Hippocampal formation (tissue), 2 donors: ENCODE results near the gene DIP2C.

ENCODE experiments used
- DNase-seq, 2 donors: peaks; one replicate each; lab custom pipeline; 2025; lab: John Stamatoyannopoulos, UW

Gene DIP2C

DNA sequence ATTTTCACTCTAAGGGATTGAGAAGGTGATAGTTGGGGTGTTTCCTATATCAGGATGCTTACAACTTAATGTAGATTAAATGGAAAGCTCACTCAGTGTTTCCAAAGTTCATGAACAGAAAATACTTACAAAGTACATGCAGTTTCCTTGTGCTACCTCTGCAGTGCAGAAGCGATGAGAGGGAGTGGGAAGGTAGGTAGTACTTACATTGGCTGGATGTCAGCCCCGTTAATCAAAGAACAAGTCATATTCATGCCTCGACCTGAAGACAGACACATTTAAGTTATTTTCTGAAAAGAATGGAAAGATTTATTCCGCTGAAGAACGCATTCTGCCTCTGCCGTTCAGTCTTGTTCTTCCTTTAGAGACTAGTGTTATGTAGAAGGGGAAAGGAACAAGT is 461.1 kb downstream of the DIP2C start:
- no peak for DNase-seq

DNA sequence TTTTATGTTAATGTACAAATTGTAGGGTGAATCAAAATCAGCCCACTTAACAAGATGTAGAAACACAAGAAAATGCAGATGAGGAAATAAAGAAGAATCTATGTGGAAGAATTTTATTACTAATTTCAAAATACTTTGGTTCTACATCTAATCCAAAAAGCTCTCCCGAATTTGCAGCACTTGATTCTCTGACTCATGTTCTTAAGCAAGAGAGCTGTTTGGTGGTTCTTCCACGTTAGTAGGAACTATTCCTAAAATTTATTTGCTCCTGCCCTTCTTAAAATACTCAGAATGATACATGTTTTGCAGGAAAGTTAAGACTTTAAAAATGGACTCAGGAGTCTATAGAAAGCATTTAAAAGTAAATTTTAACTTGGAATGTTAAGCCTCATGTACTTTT is 462.5 kb downstream of the DIP2C start:
- no peak for DNase-seq

DNA sequence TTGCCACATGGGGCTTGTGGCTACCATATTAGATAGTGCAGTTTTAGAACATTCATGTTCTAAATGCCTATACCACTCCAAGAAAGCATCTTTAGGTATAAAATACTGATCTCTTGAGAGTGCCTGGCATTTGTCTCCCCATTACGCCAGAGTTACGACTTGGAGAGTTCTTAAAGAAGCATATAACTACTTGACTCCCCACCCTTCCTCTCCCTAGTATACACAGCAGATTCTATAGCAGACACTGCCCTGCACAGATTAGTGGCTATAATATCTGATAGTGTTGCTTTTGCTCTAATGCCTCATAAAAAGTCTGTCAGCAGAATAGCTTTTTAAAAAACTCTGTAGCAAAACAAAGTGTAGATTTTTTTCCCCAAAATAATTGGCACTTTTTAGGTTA is 463.4 kb downstream of the DIP2C start:
- DNase-seq = no peak

DNA sequence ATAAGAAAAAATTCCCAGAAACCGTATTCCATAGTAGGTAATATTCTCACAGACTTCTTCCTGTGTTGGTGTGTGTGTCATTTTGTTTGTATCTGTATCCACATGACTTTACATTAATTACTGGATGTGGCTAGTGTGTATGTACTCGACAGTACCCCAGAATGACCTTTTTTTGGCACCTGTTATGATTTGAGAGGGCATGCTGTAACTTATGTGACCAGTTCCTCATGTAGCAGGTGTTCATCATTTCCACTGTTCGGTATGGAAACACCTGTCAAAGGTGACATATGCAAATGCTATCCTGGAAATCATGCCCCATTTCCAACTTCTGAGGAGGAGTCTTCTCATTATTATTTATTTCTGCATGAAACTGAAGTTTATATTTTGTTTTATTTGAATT is 464.9 kb downstream of the DIP2C start:
- DNase-seq = no peak
